DND-41 (cell line): Measurements from ENCODE around the gene ZNF236.

ENCODE experiments used
- ATAC-seq: fragments of 200-7000 bp; cut with Tn5 transposase; 3 replicates; pipeline ENCODE4 v1.9.1; 2021; ENCODE audit warnings: low read depth; ENCODE audit not compliant: insufficient read depth
- DNase-seq: peaks from one replicate; pipeline ENCODE4 v3.0.0-alpha.2; 2020
- H2AFZ ChIP-seq: 2 replicates; pipeline ENCODE4 v1.6.0; 2012; ENCODE audit warnings: low read depth, low read length
- H3K27ac ChIP-seq: 2 replicates; pipeline ENCODE4 v1.5.1; 2012; ENCODE audit warnings: low read length, inconsistent platforms
- H3K27me3 ChIP-seq: fragments of 200-600 bp; sonication (generic); 2 replicates; pipeline ENCODE4 v1.6.0; 2012; ENCODE audit warnings: low read length, mild to moderate bottlenecking, inconsistent platforms; ENCODE audit not compliant: insufficient read depth, poor library complexity
- H3K36me3 ChIP-seq: 2 replicates; pipeline ENCODE4 v1.5.1; 2012; ENCODE audit warnings: low read length, inconsistent platforms; ENCODE audit not compliant: insufficient read depth
- H3K4me1 ChIP-seq: 2 replicates; pipeline ENCODE4 v1.5.1; 2012; ENCODE audit warnings: mild to moderate bottlenecking, low read length; ENCODE audit not compliant: insufficient read depth
- H3K4me2 ChIP-seq: 2 replicates; pipeline ENCODE4 v1.6.0; 2012; ENCODE audit warnings: mild to moderate bottlenecking, moderate library complexity, low read length, inconsistent platforms; ENCODE audit not compliant: insufficient read depth
- H3K4me3 ChIP-seq, 2 experiments: fragments of 200-600 bp in 1 of 2; shearing (Covaris generic) in 1 of 2; 2 replicates each; pipeline ENCODE4 v1.5.1; 2012 to 2016; ENCODE audit warnings: inconsistent platforms in 2 of 2, low read length in 2 of 2, mild to moderate bottlenecking in 2 of 2, low read depth in 1 of 2, moderate library complexity in 1 of 2
- H3K79me2 ChIP-seq: 2 replicates; pipeline ENCODE4 v1.6.0; 2012; ENCODE audit warnings: low read length, inconsistent platforms; ENCODE audit not compliant: insufficient read depth
- H3K9ac ChIP-seq: 2 replicates; pipeline ENCODE4 v1.6.0; 2012; ENCODE audit warnings: low read depth, mild to moderate bottlenecking, inconsistent platforms, low read length, moderate library complexity
- H3K9me3 ChIP-seq: 2 replicates; pipeline ENCODE4 v1.5.1; 2012; ENCODE audit warnings: low read length, moderate library complexity, mild to moderate bottlenecking, inconsistent platforms; ENCODE audit not compliant: insufficient read depth, severe bottlenecking
- H4K20me1 ChIP-seq: 2 replicates; pipeline ENCODE4 v1.6.0; 2012; ENCODE audit warnings: low read length; ENCODE audit not compliant: insufficient read depth
- CTCF ChIP-seq: IDR thresholded peaks from 2 replicates; pipeline ENCODE4 v1.5.1; 2012; ENCODE audit warnings: borderline replicate concordance, low read length, moderate library complexity, mild to moderate bottlenecking; ENCODE audit not compliant: poor library complexity, severe bottlenecking; ENCODE audit errors: extremely low read depth
- EZH2 ChIP-seq: IDR thresholded peaks from 3 replicates; pipeline ENCODE4 v1.6.1; 2012; ENCODE audit warnings: borderline replicate concordance, low read depth, mild to moderate bottlenecking, moderate library complexity, low read length, inconsistent platforms; ENCODE audit not compliant: severe bottlenecking

Gene ZNF236

GRCh38 chr18:77001041-77001440, 178.7 kb downstream of the ZNF236 start:
- ATAC-seq: no peak
- no peak overlapping the region for H3K4me3 ChIP-seq
- peak overlapping the region; percentile 72; the same call in 1 of the 2 replicates for H2AFZ ChIP-seq

GRCh38 chr18:77001979-77002378, 179.6 kb downstream of the ZNF236 start:
- no peak overlapping the region for H3K9ac ChIP-seq
- H3K9me3 ChIP-seq: no peaks in the 10 kb centered on the region
- no peaks in the 10 kb centered on the region for H3K79me2 ChIP-seq
- no peak overlapping the region for H2AFZ ChIP-seq
- no peak overlapping the region for H3K4me2 ChIP-seq
- no peaks in the 10 kb centered on the region for H4K20me1 ChIP-seq
- H3K27ac ChIP-seq: peak overlapping the region; percentile 22
- DNase-seq: no peak
- no peaks in the 10 kb centered on the region for H3K27me3 ChIP-seq
- 0 out of 3 replicates have a peak, but pooled peaks have one; percentile 10 for ATAC-seq
- no peak for TF ChIP-seq CTCF
- TF ChIP-seq EZH2: no peak
- H3K4me1 ChIP-seq: peaks cover 57% of the 10 kb centered on the region
- no peak overlapping the region for H3K4me3 ChIP-seq
- no peaks in the 10 kb centered on the region for H3K36me3 ChIP-seq

More at GRCh38 chr18:77001041-77001440, 178.7 kb downstream of the ZNF236 start:
- H3K4me1 ChIP-seq: peaks cover 48% of the 10 kb centered on the region
- no peak for DNase-seq
- H3K27ac ChIP-seq: peak overlapping the region; percentile 73
- peak overlapping the region; percentile 41 for H3K9ac ChIP-seq
- no peaks in the 10 kb centered on the region for H3K27me3 ChIP-seq
- no peaks in the 10 kb centered on the region for H3K79me2 ChIP-seq
- H3K9me3 ChIP-seq: no peaks in the 10 kb centered on the region
- TF ChIP-seq CTCF (no peak), EZH2 (no peak)
- no peaks in the 10 kb centered on the region for H3K36me3 ChIP-seq
- peak overlapping the region; percentile 37; the same call in 1 of the 2 replicates for H3K4me2 ChIP-seq
- H4K20me1 ChIP-seq: no peaks in the 10 kb centered on the region

DNA sequence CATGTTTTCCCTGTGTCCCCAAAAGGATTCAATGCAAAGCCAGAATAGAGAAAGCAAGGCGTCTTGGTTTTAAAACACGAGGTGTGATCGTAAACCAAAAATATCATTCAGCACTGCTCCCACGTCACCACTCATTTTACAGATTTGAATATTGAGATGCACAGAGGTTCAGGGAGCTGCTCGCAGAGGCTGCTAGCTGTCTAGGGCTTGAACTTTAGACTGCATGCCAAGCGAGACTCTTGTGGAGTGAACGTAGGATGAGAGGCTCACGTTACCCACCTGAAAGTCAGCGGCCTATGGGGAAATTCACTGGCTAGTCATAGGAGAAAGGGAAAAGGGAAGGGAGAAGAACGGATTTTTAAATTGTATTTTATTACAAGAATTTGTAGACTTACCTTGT, 180.1 kb downstream of the ZNF236 start:
- no peak for DNase-seq
- Histone ChIP-seq H3K4me2 (no peak overlapping the region), H2AFZ (no peak overlapping the region), H3K4me3 (no peak overlapping the region), H4K20me1 (no peaks in the 10 kb centered on the region), H3K27me3 (no peaks in the 10 kb centered on the region), H3K9ac (no peak overlapping the region), H3K36me3 (no peaks in the 10 kb centered on the region), H3K9me3 (no peaks in the 10 kb centered on the region), H3K79me2 (no peaks in the 10 kb centered on the region), H3K4me1 (peaks cover 62% of the 10 kb centered on the region), H3K27ac (peak overlapping the region; percentile 22)
- TF ChIP-seq CTCF (no peak), EZH2 (no peak)
- no peak for ATAC-seq

- Histone ChIP-seq H3K79me2 (no peaks in the 10 kb centered on the region), H2AFZ (no peak overlapping the region), H3K27me3 (no peaks in the 10 kb centered on the region), H3K4me1 (peaks cover 70% of the 10 kb centered on the region), H3K27ac (peak overlapping the region; percentile 85), H3K9me3 (no peaks in the 10 kb centered on the region), H3K4me2 (no peak overlapping the region), H3K4me3 (no peak overlapping the region), H3K9ac (no peak overlapping the region), H4K20me1 (no peaks in the 10 kb centered on the region), H3K36me3 (no peaks in the 10 kb centered on the region)
- TF ChIP-seq CTCF (no peak), EZH2 (no peak)
- DNase-seq (no peak), ATAC-seq (no peak)
Measured at GRCh38 chr18:77003316-77003715, 181.0 kb downstream of the ZNF236 start.
